MM.1S (cell line): Measurements from ENCODE around the gene GPS1.

Source experiments
- DNase-seq: peaks from one replicate; pipeline ENCODE4 v3.0.0-alpha.2; 2015
- H2AFZ ChIP-seq: fragments of 300-600 bp; sonication (generic); 2 replicates; pipeline ENCODE4 v1.6.0; 2016; ENCODE audit warnings: antibody characterized with exemption, low read length
- H3F3A ChIP-seq: fragments of 300-600 bp; sonication (generic); 2 replicates; pipeline ENCODE4 v1.6.1; 2016; ENCODE audit warnings: mild to moderate bottlenecking, antibody characterized with exemption, low read length, moderate library complexity, mixed read lengths; ENCODE audit not compliant: insufficient read depth
- H3K27ac ChIP-seq: fragments of 300-600 bp; sonication (generic); 2 replicates; pipeline ENCODE4 v1.5.1; 2016; ENCODE audit warnings: mild to moderate bottlenecking, low read length
- H3K27me3 ChIP-seq: fragments of 300-600 bp; sonication (generic); replicated peaks from 2 replicates; pipeline ENCODE4 v1.6.0; 2016; ENCODE audit warnings: low read length; ENCODE audit not compliant: insufficient read depth
- H3K36me3 ChIP-seq: fragments of 300-600 bp; sonication (generic); replicated peaks from 2 replicates; pipeline ENCODE4 v1.6.1; 2016; ENCODE audit warnings: mild to moderate bottlenecking, low read length, mixed read lengths; ENCODE audit not compliant: insufficient read depth
- H3K4me1 ChIP-seq: fragments of 300-600 bp; sonication (generic); 2 replicates; pipeline ENCODE4 v1.6.1; 2016; ENCODE audit warnings: low read length, mixed read lengths
- H3K4me2 ChIP-seq: fragments of 300-600 bp; sonication (generic); 2 replicates; pipeline ENCODE4 v1.6.0; 2016; ENCODE audit warnings: low read depth, low read length
- H3K4me3 ChIP-seq: fragments of 300-600 bp; sonication (generic); 2 replicates; pipeline ENCODE4 v1.5.1; 2016; ENCODE audit warnings: low read length, mixed read lengths
- H3K79me2 ChIP-seq: fragments of 300-600 bp; sonication (generic); 2 replicates; pipeline ENCODE4 v1.6.1; 2016; ENCODE audit warnings: mixed run types, low read length, mixed read lengths
- H3K9ac ChIP-seq: fragments of 300-600 bp; sonication (generic); 2 replicates; pipeline ENCODE4 v1.6.1; 2016; ENCODE audit warnings: low read length, mixed read lengths
- H3K9me2 ChIP-seq: fragments of 300-600 bp; sonication (generic); replicated peaks from 2 replicates; pipeline ENCODE4 v1.6.1; 2016; ENCODE audit warnings: mild to moderate bottlenecking, low read length, mixed read lengths; ENCODE audit not compliant: insufficient read depth
- H3K9me3 ChIP-seq: fragments of 300-600 bp; sonication (generic); replicated peaks from 2 replicates; pipeline ENCODE4 v1.6.1; 2016; ENCODE audit warnings: mild to moderate bottlenecking, low read length, mixed read lengths; ENCODE audit not compliant: insufficient read depth
- H4K20me1 ChIP-seq: fragments of 300-600 bp; sonication (generic); 2 replicates; pipeline ENCODE4 v1.6.1; 2016; ENCODE audit warnings: mild to moderate bottlenecking, low read length, moderate library complexity, mixed read lengths; ENCODE audit not compliant: insufficient read depth
- EZH2 ChIP-seq: fragments of 300-600 bp; sonication (generic); optimal IDR thresholded peaks from 2 replicates; pipeline ENCODE3; 2017; ENCODE audit warnings: low read depth, mild to moderate bottlenecking, antibody characterized with exemption, low read length, mixed read lengths
- EZH2phosphoT487 ChIP-seq: fragments of 300-600 bp; sonication (generic); IDR thresholded peaks from 2 replicates; pipeline ENCODE4 v1.6.1; 2018; ENCODE audit warnings: antibody characterized with exemption, low read length
- TF ChIP-seq, protein P1 (sequence below): fragments of 300-600 bp; sonication (generic); IDR thresholded peaks from 2 replicates; pipeline ENCODE4 v1.5.1; 2016; ENCODE audit warnings: antibody characterized with exemption, low read length, mixed read lengths

GPS1 gene

GRCh38 chr17:82065193-82065637 is 13.5 kb downstream of the GPS1 start:
- TF ChIP-seq EZH2: no peak
- TF ChIP-seq, protein P1, sequence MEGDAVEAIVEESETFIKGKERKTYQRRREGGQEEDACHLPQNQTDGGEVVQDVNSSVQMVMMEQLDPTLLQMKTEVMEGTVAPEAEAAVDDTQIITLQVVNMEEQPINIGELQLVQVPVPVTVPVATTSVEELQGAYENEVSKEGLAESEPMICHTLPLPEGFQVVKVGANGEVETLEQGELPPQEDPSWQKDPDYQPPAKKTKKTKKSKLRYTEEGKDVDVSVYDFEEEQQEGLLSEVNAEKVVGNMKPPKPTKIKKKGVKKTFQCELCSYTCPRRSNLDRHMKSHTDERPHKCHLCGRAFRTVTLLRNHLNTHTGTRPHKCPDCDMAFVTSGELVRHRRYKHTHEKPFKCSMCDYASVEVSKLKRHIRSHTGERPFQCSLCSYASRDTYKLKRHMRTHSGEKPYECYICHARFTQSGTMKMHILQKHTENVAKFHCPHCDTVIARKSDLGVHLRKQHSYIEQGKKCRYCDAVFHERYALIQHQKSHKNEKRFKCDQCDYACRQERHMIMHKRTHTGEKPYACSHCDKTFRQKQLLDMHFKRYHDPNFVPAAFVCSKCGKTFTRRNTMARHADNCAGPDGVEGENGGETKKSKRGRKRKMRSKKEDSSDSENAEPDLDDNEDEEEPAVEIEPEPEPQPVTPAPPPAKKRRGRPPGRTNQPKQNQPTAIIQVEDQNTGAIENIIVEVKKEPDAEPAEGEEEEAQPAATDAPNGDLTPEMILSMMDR: no peak
- TF ChIP-seq EZH2phosphoT487: no peak
- peak; percentile 19 for DNase-seq
- Histone ChIP-seq H2AFZ (peak overlapping the region; percentile 46; the same call in 1 of the 2 replicates), H3K9me2 (no peaks in the 10 kb centered on the region), H3K4me1 (peaks cover 12% of the 10 kb centered on the region), H3K4me3 (peak overlapping the region; percentile 96), H3K27me3 (no peaks in the 10 kb centered on the region), H3K9ac (peak overlapping the region; percentile 93), H3K36me3 (0 out of 2 replicates have a peak, but pooled peaks cover 4% of the 10 kb centered on the region), H3K79me2 (peaks cover 30% of the 10 kb centered on the region), H3K9me3 (no peaks in the 10 kb centered on the region), H4K20me1 (peaks cover 3% of the 10 kb centered on the region; the same call in 1 of the 2 replicates), H3K4me2 (peak overlapping the region; percentile 99), H3K27ac (peak overlapping the region; percentile 70; the same call in 1 of the 2 replicates), H3F3A (peaks cover 12% of the 10 kb centered on the region)

DNA sequence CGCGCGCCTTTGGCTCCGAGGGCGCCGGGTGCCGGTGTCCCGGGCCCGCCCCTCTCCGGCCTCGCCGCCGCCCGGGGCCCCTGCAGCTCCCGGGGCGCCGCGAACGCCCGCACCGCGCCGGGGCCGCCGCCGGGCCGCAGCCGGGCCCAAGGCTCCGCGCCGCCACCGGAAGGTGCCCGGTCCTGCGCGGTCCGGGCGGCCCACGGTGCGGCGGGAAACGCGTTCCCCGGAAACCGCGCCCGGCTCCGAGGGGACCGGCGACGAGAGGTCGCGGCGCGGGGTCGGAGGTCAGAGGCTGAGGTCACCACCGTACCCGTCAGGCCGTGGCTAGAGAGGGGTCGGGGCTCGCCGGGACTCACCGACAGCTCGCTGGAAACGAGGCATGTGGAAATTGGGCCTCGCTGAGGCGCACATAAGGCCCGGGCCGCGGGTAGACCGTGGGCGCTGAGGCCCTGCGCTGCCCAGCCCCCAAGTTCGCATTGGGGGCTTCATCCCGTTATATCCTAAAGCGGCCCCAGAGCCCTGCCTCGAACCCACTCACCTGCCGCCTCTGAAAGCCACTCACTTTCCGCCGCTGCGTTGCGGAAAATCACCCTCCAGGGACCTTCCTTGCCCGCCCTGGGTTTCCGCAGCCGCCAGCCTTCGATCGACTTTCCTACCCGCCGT is 14.1 kb downstream of the GPS1 start, which contains the start of gene DUS1L:
TSS of gene DUS1L (minus strand) at position 167 of the 666 bp plus-strand sequence. CDS start 745 bp downstream, outside the sequence.
- Histone ChIP-seq H3K36me3 (0 out of 2 replicates have a peak, but pooled peaks cover 4% of the 10 kb centered on the region), H3K4me1 (peaks cover 12% of the 10 kb centered on the region), H3K9me3 (no peaks in the 10 kb centered on the region), H3K9me2 (no peaks in the 10 kb centered on the region), H3K27me3 (no peaks in the 10 kb centered on the region), H3F3A (peaks cover 12% of the 10 kb centered on the region), H3K9ac (peak within 1 kb of the TSS; percentile 93), H2AFZ (peak within 1 kb of the TSS; percentile 89), H3K4me3 (peak within 1 kb of the TSS; percentile 96), H3K27ac (peak within 1 kb of the TSS; percentile 70; the same call in 1 of the 2 replicates), H3K4me2 (peak within 1 kb of the TSS; percentile 99), H4K20me1 (peaks cover 3% of the 10 kb centered on the region; the same call in 1 of the 2 replicates), H3K79me2 (peaks cover 30% of the 10 kb centered on the region)
- no peak for TF ChIP-seq EZH2phosphoT487
- no peak for TF ChIP-seq EZH2
- TF ChIP-seq, protein P1: no peak
- peak; percentile 70 for DNase-seq

DNA sequence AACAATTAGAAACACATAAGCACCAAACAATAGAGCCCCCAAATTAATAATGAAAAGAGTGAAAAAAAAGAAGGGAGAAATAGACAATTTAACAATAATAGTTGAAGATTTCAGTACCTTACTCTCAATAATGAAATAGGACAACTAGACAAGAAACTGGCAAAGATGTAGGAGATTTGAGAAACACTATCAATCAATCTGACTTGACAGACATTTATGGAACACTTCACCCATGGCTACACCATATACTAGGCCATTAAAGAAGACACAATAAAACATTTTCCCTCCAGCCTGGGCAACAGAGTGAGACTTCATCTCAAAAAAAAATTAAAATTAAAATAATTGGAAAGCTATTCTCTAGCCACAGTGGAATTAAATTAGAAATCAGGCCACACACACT is 18.9 kb downstream of the GPS1 start:
- Histone ChIP-seq H3K4me3 (no peak overlapping the region), H3K4me1 (no peaks in the 10 kb centered on the region), H3K9me2 (no peaks in the 10 kb centered on the region), H3K4me2 (no peak overlapping the region), H3K79me2 (no peaks in the 10 kb centered on the region), H3K27ac (no peak overlapping the region), H3K27me3 (no peaks in the 10 kb centered on the region), H3F3A (no peaks in the 10 kb centered on the region), H2AFZ (no peak overlapping the region), H4K20me1 (no peaks in the 10 kb centered on the region), H3K9me3 (no peaks in the 10 kb centered on the region), H3K36me3 (no peaks in the 10 kb centered on the region), H3K9ac (no peak overlapping the region)
- no peak for DNase-seq
- TF ChIP-seq EZH2 (no peak), EZH2phosphoT487 (no peak)
- TF ChIP-seq, protein P1: no peak
